GM21723 (cell line): ENCODE results near the gene KIT.

Experiments used
- ATAC-seq: cut with Tn5 transposase; IDR thresholded peaks from one replicate; pipeline ENCODE4 v1.9.1; 2021; ENCODE audit warnings: mild to moderate bottlenecking, moderate library complexity; ENCODE audit not compliant: unreplicated experiment

Gene KIT

GRCh38 chr4:54742636-54743399 is 85.1 kb downstream of the KIT start:
- no peak for ATAC-seq

GRCh38 chr4:54743562-54743961 is 85.8 kb downstream of the KIT start:
- no peak for ATAC-seq

GRCh38 chr4:54744487-54744886 is 86.7 kb downstream of the KIT start:
- no peak for ATAC-seq

- ATAC-seq = no peak
Measured at GRCh38 chr4:54745031-54745770, 87.4 kb downstream of the KIT start.

GRCh38 chr4:54746218-54746617 is 88.5 kb downstream of the KIT start:
- ATAC-seq = no peak

GRCh38 chr4:54750341-54750740 is 92.6 kb downstream of the KIT start:
- ATAC-seq = no peak

GRCh38 chr4:54754394-54754793 is 96.6 kb downstream of the KIT start:
- ATAC-seq = no peak

GRCh38 chr4:54764476-54764875 is 106.7 kb downstream of the KIT start:
- ATAC-seq = no peak

GRCh38 chr4:54767376-54767775 is 109.6 kb downstream of the KIT start:
- ATAC-seq = no peak

GRCh38 chr4:54773022-54773421 is 115.3 kb downstream of the KIT start:
- no peak for ATAC-seq

- ATAC-seq = no peak
Measured at GRCh38 chr4:54779036-54779435, 121.3 kb downstream of the KIT start.

- no peak for ATAC-seq
Measured at GRCh38 chr4:54779476-54780148, 121.9 kb downstream of the KIT start.

GRCh38 chr4:54780149-54780495 is 122.4 kb downstream of the KIT start:
- no peak for ATAC-seq

- ATAC-seq = no peak
Measured at GRCh38 chr4:54781756-54782155, 124.0 kb downstream of the KIT start.

GRCh38 chr4:54783402-54784110 is 125.8 kb downstream of the KIT start:
- no peak for ATAC-seq

GRCh38 chr4:54784161-54784671 is 126.5 kb downstream of the KIT start:
- no peak for ATAC-seq
